Measurements from ENCODE around the gene SNRK.
"Not testable (repeated sequence)": the region's sequence is repeated elsewhere in the genome, so short reads cannot be mapped to it uniquely, and the experiment has no call there.

- not testable (repeated sequence) for TF ChIP-seq CTCF (IDR thresholded peaks at IDR 0.05; ENCODE audit: insufficient read depth, low read length, poor library complexity, severe bottlenecking); EZH2phosphoT487 (conservative IDR thresholded peaks at IDR 0.05; ENCODE audit: low read length)
These were observed 69.7 kb downstream of the SNRK start for GRCh38 chr3:43356033-43356432.
